HG02678 (cell line): Measurements from ENCODE around the gene KRT76.
"Not testable (repeated sequence)": the region's sequence is repeated elsewhere in the genome, so short reads cannot be mapped to it uniquely, and the experiment has no call there.

ENCODE experiments used
- ATAC-seq: cut with Tn5 transposase; IDR thresholded peaks from one replicate; pipeline ENCODE4 v1.9.1; 2021; ENCODE audit warnings: mild to moderate bottlenecking, moderate library complexity; ENCODE audit not compliant: unreplicated experiment

KRT76 gene

DNA sequence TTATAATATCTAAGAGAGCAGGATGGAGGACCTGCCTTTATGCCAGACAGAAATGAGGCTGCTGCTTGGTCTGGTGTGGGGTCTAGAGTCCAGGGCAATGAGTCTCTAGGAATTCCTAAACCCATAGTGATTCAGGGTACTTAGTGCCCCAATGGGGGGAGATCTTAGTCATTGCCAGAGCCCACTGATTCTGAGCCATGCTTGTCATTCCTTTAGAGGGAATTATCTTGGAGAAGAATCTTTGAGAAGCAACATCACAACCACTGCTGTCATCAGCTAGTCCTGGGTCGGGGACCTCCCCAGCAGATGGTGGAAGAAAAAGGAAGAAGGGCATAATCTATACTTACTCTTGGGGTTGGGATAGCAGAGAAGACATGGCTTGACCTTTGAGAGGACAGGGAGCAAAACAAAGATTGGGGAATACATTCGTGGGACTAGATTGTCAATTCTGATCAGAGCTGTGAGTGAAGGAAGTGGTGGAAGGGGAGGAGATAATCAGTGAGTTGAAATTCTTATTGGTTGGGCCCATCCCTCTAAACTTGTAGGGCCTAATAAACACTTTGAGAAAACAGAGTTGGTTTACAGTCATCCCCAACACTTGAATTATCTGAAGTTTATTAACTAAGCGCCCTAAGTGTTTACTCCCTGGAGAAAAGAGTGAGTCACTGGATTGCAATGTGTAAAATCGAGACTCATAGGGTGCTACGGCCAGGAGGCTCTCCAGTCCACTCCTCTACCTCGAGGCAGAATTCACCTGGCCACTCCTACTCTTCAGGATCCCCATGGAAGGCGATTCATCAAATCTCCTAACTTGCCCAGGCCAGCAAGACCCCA is 21.7 kb upstream of the KRT76 start:
- ATAC-seq = no peak

DNA sequence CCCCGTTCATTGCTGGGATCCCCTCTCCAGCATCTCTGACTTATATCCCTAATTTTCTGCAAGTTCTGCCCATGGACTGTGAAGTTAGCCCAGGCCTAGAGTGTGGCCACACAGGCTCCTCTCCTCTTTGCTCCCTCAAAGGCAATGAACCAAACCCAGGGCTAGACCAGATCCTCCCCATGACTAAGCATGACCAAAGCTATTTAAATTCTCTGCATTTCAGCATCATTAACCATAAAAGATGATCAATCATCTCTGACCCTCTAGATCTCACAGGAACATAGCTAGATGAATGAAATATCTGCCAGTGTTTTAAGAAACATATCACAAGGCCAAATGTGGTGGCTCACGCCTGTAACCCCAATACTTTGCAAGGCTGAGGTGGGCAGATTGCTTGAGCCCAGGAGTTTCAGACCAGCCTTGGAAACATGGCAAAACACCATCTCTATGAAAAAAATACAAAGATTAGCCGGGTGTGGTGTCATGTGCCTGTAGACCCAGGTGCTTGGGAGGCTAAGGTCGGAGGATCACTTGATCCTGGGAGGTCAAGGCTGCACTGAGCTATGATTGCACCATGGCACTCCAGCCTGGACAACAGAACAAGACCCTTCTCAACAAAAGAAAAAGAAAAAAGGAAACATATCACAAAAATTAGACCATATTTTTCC is 21.0 kb upstream of the KRT76 start:
- no peak for ATAC-seq

DNA sequence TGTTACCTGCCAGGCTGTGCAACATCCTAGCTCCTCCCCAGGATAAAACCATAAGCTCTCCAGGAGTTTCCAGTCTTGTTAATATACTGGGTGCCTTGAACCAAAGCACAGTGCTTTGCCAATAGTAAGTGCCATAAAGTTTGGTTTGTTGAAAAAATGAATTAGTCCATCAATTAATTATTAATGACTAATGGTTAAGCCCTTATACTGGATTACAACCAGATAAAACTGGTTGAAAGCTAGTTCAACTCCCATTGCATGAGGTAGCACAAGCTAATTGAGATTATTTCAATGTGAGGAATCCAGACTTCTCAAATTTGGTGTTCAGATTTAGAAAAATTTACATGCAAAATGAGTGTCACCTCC is 20.4 kb upstream of the KRT76 start:
- ATAC-seq = no peak

DNA sequence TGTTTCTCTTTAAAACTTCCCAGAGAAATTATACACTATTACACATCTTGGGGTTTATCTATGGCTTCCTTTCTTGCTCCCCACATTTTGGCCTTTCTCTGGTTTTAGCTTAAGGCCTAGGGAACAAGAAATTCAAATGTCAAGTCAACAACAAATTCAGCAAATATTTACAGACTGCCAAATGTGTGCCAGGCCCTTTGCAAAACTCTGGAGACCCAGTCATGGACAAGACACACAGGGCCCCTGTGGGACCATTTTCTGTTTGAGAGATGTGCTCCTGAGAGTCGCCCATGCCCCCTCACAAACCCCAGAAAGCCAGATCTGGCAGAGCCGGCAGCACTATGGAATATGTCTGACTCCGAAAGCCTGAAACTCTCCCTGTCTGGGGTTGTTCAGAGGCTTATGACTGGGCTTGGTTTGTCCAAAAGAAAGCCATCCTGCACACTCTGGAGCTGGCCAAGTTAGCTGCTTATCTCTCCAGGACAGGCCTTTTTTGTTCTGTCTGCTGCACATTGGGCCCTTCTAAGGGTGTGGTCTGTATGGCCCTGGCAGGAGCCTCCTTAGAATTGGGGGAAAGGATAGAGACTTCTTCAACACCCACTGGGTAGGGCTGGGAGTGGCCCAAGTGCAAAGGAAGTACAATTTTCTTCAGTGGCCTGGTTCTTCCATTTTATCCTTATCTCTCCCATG is 19.8 kb upstream of the KRT76 start:
- ATAC-seq = no peak

DNA sequence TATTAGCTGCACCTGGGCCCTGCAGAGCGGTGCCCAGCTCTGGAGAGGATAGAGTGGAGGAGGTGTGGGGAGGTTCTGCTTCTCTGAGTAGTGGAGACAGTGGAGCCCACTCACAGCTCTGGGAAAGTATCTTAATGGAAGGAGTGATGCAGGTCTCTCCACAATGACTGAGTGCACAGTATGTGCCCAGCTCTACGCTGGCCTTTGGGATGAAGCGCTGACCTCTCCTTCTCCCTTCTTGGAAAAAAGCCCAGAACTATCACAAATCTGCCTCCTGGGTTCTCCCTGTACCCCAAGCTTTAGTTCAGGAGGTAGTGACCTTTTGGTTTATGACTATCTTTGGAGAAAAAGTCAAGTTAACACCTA is 19.3 kb upstream of the KRT76 start:
- no peak for ATAC-seq

DNA sequence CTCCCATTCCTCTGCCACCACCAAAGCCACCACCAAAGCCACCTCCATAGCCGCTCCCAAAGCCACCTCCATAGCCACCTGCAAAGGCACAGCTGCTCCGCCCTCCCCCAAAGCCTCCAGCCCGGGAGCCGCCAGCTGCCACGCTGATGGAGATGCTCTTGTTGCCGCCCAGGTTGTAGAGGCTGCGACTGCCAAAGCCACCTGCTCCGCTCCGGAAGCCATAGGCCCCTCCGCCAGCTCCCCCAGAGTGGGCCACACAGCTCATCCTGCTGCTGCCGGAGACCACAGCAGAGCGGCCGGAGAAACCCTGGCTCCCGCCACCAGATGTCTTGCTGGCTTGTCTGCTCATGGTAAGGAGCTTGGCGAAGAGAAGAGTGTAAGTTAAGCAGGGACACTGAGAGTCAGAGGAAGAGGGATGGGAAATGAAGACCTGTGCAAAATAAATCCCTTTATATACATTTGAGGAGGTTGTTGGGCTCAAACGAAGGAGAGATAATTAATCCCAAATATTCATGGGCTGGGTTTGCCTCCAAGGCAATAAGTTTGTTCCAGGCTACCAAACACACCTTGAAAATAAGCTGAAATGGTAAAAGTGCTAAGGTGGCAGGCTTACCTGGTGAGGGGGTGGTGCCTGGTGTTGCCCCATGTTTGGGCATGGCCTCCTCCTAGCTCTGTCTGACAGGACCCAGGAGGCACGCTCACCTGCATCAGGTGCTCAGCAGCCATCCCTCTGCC is 18.7 kb upstream of the KRT76 start, which contains the start of gene KRT3:
TSS of gene KRT3 (minus strand) at position 424 of the 735 bp plus-strand sequence. CDS start at position 349, 75 bp downstream.
- ATAC-seq = no peak

DNA sequence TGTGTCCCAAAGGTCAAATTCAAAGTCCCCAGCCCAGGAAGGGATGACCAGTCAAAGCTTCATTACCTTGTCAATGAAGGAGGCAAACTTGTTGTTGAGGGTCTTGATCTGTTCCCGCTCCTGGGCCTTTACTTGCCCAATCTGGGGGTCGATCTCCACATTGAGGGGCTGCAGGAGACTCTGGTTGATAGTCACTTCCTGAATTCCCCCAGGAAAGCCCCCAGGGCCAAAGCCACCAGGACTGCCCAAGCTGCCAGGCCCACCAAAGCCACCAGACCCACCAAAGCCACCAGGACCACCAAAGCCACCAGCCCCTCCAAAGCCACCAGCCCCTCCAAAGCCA is 18.2 kb upstream of the KRT76 start:
- not testable (repeated sequence) for ATAC-seq

DNA sequence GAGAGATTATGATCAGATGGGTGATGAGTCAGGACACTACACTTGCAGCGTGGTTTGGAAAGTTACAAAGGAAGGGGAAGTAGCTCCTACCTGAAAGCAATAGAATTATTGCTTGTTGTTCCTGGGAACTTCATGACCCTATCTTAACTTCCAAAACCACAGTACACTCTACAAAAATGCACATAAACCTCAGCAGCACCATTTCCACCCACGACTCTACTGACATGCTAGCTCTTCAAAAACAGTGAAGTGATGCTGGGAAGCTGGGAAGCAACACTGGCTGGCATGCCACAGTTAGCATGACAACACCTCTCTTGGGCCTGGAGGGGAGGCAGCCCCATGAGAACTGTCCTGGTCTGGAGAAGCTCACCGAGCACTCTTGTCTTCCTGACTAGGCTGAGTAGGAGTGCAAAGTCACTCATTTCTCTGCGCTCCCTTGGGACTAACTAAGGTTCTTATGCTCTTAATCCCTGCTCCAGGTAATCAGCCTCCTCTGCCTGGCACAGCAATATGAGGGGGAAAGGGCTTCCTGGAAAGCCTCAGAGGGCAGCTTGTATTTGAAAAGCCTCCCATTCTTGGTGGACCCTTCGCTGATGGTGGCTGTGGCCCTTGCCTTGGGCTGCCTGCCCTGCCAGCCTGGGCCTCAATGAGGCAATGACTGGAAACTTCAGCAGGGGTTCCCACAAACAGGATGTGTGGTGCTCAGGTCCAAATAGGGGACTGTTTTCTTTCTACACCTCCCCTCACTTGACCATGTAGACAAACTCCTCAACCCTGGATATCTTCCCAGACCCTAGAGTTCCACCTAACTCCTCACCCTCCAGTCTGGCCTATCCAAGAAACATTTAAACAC is 17.6 kb upstream of the KRT76 start:
- no peak for ATAC-seq

DNA sequence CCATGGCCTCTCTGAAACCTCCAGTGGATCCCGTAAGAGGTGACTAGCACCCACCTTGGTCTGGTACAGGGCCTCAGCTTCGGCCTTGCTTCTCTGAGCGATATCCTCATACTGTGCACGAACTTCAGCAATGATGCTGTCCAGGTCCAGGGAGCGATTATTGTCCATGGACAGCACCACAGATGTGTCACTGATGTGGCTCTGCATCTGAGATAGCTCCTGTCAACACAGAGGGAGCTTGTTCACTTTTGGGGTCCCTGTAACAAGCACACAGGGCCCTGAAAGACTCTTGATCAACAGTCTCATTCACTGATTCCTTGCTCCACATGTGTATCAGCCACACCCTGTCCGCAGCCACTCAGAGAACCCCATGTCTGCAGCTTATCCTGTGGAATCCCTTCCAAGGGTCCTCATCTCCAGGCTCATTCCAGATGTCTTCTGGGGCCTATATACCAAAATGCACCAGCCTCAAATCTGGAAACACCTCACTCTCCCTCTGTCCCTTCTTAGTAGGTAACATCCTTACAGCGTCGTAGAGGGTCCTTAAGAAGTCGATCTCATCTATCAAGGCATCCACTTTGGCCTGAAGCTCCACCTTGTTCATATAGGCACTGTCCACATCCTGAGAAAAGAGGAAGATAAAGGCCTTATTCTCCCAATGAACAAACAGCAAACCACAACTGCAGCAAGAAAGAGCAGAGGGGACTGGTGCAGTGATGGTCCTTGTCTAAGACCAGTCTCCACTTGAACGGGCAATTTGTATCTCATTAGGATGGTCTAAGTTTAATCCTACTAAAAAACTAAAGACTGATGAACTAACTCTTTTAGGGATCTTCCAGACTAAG is 15.3 kb upstream of the KRT76 start:
- no peak for ATAC-seq

DNA sequence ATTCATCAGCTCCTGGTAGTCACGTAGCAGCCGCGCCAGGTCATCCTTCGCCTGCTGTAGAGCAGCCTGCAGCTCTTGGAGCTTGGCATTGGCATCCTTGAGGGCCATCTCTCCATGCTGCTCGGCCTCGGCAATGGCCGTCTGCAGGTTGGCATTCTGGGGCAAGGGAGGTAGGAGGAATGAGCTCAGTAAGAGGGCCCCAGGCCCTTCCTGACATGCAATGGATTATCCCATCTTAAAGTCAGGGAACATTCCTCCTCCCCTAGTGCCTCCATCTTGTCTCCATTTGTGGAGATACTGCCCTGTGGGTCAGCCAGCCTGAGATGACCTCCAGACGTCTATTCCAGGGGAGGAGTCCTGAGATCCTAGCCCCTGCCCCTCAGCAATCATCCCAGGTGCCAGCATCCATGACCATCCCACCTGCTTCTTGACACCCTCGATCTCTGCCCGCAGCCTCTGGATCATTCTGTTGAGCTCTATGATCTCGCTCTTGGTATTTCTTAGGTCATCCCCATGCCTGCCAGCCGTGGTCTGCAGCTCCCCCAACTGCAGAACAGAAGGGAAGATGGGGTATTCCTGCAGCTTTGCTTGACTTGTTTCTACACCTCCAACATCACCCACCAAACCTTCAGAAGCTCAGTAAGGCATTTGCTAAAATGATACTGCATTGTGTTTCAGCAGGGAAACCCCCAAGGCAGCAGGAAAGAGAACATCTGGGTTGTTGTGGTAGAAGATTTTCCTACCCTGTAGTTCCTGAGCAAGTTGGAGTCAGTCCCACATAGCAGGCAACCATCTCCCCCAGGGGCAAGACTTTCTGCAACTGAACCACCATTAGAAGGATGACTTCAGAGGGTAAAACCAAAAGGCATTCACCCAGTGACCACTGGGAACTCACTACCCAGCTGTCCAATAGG is 14.4 kb upstream of the KRT76 start:
- ATAC-seq = no peak

DNA sequence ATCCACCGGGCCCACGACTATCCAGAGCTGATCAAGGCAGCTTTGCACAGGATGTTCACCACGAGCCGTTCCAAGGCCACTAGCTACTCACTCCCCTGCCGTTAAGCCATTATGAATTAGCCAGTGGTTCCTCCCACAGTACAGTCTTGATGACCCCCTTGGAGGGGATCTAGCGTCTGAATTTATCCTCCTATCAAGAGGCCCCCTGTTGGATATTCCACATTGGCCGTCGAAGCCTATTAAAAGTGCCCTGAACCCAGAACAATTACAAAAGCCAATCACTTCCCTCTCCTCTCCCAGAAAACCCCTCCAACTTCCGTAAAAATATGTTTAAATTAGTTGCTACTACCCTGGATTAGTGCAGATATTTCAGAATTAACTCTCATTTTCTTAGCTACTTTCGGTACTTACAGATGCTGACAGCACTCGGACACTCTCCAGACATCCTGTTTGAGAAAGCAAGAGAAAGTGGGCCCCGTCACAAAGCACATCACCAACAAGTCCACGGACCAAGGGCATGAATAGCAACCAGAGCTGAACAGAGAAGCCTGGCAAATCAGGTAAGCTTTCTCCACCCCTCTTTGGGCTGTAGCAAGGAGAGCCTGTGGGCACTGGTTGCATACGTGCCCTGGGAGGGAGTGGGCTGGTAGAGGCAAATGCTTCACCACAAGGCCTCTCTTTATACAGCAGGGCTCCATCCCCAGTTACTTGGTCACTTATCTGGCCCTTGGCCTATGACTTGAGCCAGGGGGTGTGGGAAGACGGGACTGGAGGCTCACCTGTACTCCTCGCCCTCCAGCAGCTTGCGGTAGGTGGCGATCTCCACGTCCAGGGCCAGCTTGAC is 13.5 kb upstream of the KRT76 start:
- no peak for ATAC-seq

DNA sequence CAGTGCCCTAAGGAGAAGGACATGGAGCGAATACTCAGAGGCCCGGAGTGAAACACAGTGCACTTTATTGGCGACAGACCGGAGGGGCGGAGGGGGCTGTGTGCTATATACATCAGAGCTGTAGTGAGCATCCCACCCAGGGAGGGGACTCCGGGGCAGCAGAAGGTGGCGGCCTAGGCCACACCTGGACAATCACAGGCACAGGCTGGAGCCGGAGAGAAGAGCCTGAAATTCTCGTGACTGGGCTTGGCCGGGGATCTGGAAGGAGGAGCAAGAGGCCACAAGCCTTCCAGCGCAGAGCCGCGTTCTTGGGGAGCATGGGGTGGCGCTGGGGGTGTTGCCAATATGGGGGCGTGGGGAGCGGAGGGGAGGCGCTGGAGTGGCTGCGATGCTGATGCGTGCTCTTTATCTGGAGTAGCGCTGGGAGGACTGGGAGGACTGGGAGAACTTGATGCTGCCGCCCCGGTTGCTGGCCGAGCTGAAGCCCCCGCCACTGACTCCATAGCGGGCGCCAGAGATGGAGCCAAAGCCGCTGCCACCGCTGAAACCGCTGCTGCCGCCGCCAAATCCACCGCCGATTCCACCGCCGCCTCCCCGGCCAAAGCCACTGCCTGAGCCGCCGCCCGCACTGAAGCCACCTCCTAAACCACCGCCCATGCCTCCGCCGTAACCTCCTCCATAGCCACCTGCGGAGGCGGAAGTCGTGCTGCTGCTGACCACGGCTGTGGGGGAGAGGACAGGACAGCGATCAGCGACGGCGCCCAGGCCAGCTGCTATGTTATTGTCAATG is 12.7 kb upstream of the KRT76 start:
- ATAC-seq = no peak

DNA sequence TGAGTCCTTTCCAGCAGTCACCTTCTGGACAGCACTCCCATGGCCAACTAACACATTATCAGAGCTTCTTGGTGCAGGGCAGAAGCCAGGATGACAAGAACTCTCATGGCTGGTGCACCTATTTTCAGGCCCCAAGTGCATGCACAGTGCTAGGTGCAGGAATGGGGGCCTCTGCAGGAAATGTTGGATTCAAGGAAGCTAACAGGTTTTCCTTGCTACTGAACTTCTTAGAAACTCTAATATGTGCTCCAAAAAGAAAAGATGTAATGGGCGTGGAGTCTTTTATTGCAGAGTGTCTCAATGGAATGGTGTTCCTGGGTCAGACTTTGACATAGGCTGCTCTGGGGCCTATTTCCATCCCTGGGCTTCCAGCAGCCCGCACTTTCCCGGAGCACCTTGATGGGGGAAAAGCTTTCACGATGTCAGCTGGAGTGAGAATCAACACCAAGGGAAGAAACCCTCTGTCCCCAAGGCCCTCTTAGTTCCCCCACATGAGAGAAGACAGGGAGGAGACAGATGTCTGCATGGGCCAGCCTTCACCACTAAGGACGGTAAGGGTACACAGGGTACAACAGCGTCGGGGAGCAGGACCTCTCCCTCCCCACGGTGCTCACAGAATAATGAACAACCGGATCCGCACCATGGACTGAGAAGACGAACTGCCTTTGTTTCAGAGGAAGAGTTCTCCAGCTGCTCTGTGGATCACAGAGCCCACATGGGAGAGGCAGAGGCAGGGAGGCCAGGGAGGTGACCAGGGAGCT is 11.9 kb upstream of the KRT76 start:
- ATAC-seq = no peak

DNA sequence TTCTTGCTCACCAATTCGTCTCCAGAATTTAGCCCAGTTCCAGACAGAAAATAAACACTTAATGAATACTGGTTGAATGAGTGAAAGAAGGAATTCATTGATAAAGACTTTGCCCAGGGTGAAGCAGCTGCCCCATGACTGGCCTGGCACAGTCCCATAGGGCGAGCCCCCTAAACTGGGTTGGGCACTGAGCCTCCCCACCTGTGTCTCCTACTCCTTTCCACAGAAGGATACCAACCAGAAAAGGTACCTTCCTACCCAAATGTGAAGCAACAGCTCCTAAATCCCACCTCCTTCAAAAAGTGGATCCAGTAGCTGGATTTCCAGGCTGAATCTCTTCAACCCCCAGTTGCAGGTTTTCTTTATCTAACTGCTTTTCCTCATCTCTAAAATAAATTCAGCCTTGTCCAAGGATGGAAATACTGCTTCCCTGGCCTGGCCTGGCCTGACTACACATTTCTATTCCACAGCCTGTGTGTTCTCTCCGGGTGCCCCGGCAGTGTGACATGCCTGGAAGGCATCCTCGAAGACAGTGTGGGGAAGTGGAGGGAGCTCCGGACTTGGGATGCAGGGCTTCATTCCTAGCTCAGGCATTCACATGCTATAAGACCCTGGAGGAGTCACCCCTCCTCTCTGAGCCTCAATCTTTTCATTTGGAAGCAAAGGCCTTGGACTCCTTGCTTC is 11.2 kb upstream of the KRT76 start:
- no peak for ATAC-seq
